GM21717 (cell line): ENCODE results near the gene ARHGEF25.

Source experiments
- ATAC-seq: cut with Tn5 transposase; IDR thresholded peaks from one replicate; pipeline ENCODE4 v1.9.1; 2021; ENCODE audit warnings: mild to moderate bottlenecking, moderate library complexity; ENCODE audit not compliant: unreplicated experiment

Gene ARHGEF25

DNA sequence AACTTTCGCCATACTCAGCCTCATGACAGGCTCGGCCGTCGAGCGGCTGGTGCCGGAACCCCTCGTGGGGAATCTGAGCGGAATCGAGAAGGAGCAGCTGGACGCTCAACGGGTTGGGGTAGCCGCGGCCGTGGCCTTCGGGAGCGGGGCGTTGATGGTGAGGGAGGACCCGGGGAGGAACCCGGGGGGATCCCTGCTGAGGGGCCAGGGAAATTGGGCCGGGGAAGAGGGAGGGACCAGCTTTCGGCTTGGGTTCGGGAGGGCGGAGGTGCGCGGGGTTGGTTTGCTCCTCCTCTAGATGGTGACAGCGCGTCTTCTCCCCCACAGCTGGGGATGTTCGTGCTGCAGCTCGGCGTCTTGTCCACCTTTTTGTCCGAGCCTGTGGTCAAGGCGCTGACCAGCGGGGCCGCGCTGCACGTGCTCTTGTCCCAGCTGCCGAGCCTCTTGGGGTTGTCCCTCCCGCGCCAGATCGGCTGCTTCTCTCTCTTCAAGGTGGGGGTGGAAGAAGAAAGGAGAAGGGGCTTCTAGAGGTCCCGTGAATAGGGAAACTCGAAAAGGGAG is 9.8 kb downstream of the ARHGEF25 start:
- no peak for ATAC-seq

DNA sequence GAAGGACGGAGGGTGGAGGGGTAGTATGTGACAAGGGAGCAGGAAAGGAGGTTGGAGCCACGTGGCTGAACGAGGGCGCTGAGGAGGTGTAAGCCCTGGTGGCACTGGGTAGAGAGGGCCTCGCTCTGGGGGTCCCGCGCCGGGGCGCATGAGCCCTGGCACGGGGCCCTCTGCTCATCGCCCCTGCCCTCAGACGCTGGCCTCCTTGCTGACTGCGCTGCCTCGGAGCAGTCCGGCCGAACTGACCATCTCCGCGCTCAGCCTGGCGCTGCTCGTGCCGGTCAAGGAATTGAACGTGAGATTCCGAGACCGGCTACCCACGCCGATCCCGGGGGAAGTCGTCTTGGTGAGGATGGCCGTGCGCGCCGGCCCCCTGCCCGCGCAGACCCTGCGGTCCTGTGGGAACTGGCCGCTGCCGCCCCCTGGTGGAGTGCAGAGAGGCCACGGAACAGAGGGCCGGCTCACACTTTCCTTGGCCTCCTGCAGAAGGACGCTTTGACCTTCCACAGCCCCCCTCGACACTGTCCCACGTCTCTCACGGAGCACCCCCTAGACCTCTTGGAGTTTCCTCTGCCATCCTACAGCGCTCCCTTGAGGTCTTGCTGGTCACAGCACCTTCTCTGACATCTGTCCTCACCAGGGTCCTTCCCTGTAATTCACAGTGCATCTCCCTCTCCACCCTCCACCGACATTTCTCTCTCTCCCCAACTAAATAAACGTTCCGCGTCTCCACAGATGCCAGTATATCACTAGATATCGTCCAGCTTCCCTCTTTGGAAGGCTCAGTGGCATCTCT is 10.5 kb downstream of the ARHGEF25 start:
- no peak for ATAC-seq

DNA sequence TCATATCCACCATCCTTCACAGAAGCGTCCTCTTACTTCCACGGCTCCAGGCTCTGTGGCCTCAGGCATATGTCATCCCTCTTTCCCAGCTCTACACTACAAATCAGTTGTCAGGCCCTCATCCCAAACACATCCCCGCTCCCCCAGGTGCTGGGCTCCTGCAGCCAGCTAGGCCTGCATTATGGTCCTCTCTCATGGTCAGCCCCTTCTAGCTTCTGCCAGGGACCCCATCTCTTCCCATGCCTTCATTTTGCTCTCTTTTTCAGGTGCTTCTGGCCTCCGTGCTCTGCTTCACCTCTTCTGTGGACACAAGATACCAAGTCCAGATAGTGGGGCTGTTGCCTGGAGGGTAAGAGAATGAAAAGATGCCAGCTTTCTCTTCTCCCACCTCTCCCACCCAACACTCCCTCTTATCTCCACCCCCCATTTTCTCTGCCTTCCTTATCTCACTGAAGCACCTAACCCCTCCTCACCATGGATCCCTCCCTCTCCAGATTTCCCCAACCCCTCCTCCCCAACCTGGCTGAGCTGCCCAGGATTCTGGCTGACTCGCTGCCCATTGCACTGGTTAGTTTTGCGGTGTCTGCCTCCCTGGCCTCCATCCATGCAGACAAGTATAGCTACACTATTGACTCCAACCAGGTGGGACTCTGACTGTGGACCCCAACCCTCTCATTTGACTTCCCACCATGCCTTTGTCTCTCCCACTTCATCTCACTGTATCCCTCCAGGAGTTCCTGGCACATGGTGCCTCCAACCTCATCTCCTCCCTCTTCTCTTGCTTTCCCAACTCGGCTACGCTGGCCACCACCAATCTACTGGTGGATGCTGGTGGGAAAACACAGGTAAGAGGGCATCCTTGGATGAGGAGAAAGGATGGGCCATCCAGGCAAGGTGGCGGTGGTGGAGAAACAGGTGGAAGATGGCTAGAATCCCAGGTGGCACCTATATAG is 11.3 kb downstream of the ARHGEF25 start:
- no peak for ATAC-seq

DNA sequence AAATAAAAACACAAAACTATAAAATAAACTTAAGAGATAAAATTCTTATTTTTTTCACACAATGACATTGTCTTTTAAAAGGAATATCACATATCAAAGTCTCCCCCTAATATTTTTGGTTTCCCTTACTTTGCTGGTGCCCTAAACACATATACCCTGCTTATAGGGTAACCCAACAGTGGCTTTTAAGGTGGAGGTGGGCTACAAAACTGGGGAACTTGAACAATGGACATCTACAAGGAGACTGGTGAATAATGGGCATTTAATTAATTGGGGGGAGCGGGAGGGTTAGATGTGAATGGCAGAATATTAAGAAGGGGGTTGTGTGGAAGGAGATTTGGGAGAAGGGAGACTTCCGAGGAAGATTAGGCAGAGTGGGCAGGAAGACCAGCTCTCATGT is 12.2 kb downstream of the ARHGEF25 start:
- no peak for ATAC-seq

DNA sequence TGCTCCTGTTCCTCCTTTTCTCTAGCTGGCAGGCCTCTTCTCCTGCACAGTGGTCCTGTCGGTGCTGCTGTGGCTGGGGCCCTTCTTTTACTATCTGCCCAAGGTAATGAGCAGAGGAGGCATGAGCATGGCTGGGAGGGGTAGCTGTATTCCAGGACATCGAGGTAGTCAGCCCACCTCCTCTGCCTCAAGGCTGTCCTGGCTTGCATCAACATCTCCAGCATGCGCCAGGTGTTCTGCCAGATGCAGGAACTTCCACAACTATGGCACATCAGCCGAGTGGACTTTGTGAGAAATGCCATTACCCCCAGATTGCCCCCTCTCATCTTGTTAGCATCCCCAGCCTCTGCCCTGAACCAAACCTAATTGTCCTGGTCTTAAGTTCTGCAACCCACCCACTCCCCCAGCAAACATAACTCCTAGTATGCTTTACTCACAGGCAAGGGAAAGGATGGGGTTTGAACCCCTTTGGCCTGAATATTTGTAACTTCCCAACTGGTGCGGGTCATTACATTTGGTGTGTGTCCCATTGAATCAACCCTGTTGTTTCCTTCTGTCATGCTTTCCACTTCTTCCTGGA is 12.7 kb downstream of the ARHGEF25 start:
- no peak for ATAC-seq

DNA sequence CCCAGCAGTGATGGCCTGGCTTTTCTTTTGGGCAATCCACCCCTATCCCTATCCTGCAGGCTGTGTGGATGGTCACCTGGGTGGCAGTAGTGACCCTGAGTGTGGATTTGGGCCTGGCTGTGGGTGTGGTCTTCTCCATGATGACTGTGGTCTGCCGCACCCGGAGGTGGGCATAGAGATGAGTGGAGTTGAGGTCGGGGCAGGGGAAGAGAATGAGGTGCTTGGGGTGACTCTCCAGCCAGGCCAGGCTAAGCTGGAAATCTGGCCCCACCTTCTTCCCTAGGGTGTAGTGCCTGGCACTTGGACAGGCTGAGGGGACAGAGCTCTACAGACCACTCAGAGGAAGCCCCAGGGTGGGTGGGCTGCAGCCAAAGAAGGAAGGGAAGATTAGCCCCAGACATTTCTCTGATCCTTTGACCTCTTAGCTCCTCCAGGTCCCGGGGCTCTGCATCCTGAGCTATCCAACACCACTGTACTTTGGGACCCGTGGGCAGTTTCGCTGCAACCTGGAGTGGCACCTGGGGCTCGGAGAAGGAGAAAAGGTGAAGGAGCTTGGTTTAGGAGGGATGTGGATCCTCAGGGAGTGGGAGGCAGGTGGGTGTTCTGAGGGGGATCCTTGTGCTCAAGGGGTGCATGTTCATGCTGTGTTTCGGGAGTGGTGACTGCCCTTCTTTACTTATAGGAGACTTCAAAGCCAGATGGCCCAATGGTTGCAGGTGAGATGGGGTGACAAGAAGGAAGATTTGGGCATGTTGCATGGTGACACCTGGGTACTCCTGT is 13.4 kb downstream of the ARHGEF25 start:
- ATAC-seq = no peak

DNA sequence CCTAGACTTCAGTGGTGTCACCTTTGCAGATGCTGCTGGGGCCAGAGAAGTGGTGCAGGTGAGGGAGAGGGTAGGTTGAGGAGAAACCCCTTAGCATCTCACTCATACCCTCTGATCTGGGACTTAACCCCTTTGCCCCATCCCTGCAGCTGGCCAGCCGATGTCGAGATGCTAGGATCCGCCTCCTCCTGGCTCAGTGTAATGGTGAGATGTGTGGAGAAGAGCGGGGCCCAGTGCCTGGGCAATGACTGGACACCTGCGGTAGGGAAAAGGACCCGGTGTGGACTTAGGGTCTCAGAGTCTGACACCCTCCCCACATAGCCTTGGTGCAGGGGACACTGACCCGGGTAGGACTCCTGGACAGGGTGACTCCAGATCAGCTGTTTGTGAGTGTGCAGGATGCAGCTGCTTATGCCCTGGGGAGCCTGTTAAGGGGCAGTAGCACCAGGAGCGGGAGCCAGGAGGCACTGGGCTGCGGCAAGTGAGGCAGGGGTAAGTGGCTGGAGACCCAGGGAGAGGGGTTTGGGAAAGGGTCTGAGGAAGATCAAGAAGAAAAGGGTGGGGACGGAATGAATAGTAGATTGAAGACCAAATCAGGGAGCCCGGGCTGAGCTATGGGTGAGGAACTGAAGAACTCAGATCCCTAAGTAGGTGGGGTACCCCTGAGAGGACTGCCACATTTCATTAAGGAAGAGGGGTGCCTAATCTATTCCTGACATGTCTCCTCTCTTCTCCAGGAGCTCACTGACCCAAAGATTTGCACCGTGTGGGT is 14.2 kb downstream of the ARHGEF25 start:
- ATAC-seq = no peak

DNA sequence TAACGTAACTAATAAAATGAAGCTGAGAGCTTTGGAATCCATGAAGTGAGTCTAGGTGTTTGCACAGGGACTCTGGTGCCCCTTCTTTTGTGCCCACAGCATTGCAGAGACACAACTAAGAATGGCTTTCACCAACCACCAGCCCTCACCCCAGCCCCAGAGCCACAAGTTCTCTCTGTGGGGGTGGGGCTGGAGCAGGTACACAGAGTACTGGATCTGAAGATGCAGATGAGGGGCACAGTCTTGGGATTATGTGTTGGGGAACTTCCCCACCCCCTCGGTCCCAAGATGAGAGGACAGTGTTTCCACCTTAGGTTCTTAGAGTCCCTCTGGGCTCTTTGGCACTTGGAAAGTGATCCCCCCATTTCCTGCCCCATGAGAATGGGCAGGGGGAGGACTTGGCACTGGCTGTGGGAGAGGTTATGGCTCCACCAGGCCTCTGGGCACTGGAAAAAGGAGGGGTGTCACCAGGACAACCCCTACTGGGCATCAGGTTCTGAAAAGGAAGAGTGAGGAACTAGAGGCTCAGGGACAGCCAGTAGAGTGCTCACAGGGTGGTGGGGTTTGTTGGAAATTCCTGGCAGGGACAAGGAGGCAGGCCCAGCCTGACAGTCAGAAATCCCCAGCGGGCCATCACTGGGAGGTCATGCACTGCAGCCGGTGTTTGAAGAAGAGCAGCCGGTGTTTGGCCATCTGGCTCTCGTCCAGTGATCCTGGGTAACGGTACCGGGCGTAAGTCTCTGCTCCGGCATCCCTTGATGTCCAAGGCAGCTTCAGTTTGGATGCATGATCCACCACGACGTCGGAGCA is 15.1 kb downstream of the ARHGEF25 start:
- no peak for ATAC-seq

DNA sequence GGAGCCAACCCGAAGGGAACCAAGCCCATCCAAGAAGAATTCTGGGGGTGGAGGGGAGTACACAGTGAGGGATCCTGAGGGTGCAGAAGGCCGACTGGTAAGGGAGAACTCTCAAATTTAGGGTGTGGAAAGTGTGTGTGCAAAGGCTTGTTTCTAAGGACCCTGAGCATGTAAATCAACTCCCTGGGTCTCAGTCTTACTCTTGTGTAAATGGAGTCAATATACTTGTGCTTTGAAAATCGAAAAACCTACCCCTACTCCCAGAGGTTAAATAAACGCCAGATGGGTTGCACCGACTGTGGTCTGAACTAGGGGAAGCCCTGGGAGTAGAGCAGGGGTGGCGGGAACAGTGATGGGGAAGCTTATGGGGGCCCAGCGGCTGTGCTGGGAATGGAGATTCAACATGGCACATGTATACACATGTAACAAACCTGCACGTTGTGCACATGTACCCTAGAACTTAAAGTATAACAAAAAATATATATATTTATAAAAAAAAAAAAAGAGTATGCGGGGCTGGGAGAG is 15.7 kb downstream of the ARHGEF25 start:
- no peak for ATAC-seq

DNA sequence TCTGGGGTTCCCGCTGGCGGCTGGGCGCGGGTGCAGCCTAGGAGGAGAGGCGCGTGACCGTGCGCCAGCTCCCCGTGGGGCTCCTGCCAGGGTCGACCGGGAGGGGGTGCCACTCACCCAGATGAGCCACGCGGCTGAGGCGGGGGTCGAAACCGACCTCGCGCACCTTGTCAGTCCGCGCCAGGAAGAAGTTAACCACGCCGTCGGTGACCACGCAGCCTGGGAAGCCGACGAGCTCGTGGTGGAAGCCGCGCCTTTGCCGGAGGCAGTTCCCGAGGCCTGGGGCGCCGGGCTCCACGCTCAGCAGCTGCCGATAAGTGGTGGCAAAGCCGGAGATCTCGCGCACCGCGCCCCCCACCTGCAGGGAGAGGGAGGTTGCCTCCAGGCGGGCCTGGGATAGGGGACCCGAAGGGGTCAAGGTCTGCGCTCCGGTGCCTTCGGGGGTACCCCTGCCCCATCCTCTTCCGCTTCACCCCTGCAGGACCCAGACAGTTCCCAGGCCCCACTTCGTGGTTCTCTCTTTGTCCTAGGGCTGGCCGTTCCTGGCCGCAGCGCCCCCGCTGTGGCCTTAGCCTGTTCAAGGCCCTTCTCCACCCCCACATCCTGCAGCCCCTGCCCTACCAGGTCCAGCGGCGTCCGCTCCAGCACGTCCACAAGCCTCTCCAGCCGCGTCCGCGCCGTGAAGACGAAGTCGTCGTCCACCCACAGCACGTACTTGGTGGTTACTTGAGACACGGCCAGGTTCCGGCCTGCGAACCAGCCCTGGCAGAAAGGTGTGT is 16.5 kb downstream of the ARHGEF25 start:
- ATAC-seq = no peak

DNA sequence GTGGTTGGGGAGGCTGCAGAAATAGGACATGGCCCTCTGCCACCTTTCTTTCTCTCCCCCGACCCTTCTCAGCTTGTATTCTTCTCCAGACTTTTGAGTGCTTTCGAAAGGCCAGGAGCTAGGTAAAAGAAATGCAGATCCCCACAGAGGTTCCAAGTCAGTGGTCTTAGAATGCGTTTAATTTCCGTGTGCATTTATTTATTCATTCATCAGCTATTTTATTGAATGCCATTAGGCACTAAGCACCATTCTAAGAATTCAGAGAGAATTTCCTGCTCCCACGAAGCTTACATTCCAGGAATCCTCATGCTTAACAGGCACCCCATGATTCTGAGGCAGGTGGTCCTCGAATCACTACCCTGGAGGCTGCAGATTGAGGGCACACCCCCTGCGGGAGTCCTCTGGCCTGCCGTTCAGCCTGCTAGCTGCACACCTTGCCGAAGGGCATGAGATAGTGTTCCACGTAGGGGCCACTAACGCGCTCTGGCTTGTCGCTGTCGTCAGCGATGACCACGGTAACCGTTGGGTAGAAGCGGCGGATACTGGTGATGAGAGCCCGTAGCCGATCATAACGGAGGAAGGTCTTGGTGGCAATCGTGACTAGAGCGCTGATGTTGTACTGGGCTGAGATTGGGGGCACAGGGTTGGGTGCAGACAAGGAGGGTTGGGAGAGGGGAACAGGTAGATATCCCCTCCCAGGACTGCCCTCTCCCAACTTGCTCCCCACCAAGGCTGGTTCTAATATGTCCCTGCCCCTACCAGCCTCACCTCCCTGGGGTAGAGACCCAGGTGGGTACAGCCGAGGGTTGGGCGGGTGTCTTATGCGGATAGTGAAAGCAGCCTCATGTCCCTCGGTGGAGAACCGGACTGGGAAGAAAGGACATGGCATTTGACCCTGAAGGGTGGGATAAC is 17.3 kb downstream of the ARHGEF25 start:
- ATAC-seq = no peak

DNA sequence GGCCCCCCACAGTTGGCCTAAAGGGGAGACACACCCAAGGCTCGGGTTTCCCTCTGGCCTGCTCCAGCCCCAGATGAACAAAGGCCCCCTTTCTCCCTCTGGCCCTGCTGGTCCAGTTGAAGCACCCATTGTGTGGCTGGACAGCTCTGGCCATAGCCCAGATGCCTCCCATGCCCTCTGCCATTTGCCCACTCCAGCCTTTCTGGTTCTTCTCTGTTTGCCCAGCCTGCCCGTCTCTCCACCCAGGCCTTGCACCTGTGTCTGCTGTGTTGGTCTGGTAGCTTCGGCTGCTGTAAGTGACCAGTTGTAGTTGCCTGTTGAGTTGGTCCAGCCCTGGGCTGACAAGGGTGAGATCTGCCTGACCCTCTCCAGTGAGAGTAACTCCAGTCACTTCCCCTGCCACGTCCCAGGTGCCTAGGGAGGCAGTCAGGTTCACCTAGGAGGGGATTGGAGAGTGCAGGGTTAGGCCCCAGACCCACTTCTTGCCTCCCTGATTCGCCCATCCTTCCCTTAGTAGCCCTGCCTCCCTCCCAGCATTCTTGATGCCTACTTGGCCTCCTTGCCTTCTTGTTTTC is 18.7 kb downstream of the ARHGEF25 start:
- no peak for ATAC-seq

DNA sequence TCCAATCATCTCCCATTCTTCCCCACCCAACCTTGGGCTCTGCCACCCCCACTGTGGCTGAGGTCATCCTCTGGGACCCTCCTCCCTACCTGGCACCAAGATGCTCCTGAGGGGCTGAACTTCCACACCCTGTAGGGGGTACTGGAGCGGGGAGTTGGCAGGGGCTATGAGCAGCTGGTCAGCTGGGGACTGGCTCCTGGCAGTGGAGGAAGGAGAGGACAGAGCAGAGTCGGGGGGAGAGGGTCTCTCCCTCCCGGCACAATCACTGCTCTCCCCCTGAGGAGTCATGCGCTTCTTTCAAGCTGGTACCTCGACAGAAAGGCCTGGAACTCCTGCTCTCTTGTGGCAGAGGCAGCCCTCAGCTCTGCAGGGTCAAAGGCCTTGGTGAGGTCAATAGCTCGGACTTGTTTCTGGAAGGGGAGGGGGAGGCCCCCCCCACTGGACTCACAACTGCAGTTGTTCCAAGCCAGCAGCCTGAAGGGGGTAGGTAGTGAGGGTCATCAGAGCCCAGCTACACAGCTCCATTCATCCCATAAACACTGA is 19.7 kb downstream of the ARHGEF25 start:
- ATAC-seq = no peak

DNA sequence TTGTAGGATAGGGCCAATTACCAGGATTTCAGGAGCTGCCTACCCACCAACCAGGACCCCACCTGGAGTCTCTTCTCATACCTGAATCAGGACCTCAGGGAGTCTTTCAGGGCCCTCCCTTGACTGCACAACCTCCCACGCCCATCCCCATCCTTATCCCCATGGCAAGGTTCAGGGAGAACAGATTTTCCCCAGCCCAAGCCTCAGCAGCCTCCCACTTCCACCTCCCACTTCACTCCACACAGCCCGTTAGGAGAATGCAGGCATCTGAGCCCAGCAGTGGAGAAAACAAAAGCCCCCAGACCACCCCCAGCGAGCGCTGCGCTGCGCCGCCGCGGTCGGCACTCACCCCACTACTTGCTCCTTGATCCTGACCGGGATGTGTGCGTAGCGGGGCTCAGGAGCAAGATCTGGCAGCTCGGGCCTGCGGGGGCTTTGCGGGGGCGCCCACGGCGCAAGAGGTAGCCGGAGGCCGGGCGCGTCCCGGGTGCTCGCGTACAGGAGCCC is 20.4 kb downstream of the ARHGEF25 start:
- no peak for ATAC-seq

DNA sequence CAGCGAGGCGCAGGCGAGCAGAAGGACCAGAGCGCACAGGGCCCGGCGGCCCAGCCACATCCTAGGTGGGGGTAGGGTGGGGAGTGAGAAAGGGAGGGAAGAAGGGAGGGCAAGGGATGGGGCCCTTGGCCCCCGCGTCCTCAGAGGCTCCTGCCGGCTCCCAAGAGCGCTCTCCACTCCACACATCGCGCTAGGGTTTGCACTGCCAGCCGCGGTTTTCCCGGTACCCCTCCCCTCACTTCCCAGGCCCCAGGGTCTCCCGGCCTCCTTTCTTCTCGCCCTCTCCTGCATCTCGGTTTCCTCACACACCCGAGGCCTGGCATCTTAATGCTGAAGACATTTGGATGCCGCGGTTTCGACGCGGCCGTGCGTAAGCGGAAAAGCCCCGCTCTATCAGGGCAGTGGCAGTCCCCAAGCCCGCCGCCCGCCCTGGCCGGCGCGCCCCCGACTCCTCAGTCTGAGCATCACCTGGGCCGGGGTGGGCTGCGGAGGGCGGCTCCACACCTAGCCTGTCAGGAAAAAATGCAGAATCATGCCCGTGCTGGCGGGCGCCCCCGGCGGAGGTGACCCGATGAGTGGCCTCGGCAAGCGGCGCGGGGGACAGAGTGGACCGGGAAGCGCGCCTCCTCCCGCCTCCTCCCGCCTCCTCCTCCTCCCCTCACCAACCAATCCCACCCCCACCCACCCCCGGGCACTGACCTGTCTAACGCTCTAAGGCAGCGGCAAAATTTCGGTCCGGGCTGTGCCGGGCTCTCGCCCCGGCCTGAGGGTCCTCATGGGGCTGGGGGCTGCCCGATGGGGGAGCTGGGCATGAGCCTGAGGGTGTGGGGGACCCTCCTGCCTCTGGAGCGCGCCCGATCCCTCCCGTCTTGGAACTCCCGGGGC is 21.1 kb downstream of the ARHGEF25 start:
- no peak for ATAC-seq
